Measurements from ENCODE around the gene OR2AG1.

Gene OR2AG1

DNA sequence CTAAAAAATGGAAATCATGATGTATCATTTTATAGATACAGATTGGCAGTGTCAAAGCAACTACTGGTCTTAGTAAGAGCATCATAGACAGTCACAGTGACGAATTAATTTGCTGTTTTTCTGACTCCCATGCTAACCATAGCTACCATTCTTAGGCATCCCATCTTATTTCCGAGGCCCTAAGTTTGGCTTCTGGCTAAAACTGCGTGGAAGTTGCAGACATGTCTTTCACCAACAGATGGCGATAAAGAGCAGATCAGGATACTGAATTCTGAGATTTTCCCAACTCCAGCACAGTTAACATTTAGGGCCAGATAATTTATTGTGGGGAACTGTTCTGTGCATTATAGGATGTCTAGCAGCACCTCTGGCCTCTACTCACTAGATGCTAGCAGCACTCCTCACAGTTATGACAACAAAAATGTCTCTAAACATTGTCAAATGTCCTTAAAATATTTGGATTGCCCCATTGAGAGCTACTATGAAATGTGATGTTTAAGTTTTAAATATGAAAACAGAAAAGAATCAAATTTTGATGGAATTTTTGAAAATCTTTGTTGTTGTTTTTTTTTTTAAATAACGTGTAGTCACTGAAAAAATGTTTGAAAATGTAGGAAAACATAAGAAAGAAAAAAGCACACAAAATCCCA lies 27.4 kb upstream of the OR2AG1 start:
- H3K4me3 ChIP-seq (replicated peaks in 1 of 2; ENCODE audit: low read depth in 2 of 2, low read length in 2 of 2) = no peak overlapping the region
- TF ChIP-seq, protein P1, sequence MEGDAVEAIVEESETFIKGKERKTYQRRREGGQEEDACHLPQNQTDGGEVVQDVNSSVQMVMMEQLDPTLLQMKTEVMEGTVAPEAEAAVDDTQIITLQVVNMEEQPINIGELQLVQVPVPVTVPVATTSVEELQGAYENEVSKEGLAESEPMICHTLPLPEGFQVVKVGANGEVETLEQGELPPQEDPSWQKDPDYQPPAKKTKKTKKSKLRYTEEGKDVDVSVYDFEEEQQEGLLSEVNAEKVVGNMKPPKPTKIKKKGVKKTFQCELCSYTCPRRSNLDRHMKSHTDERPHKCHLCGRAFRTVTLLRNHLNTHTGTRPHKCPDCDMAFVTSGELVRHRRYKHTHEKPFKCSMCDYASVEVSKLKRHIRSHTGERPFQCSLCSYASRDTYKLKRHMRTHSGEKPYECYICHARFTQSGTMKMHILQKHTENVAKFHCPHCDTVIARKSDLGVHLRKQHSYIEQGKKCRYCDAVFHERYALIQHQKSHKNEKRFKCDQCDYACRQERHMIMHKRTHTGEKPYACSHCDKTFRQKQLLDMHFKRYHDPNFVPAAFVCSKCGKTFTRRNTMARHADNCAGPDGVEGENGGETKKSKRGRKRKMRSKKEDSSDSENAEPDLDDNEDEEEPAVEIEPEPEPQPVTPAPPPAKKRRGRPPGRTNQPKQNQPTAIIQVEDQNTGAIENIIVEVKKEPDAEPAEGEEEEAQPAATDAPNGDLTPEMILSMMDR (IDR thresholded peaks at IDR 0.05; ENCODE audit: low read depth, low read length) = peak; percentile 94
- DNase-seq (ENCODE audit: low read depth in 2 of 2) = peak; percentile 55 to 56

DNA sequence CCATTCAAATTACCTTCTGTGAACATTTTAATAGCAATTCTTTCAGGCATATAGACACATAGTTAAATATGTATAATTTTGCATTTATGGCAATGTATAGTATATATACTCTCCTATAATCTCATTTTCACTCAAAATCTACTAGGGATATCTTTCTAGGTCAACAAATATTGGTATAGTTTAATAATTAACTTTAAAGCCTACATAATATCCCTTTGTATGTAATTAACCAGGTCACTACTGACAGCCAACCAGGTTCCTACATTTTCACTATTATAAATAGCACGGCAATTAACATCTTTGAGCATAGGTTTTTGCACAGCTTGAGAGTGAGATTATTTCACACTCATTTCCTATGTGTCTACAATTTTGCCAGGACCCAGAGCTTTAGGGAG lies 26.9 kb upstream of the OR2AG1 start:
- no peak for DNase-seq (ENCODE audit: low read depth in 2 of 2)
- TF ChIP-seq, protein P1 (IDR thresholded peaks at IDR 0.05; ENCODE audit: low read depth, low read length) = no peak

GRCh38 chr11:6757373-6757967 lies 25.4 kb upstream of the OR2AG1 start:
- H3K4me3 ChIP-seq (replicated peaks in 1 of 2; ENCODE audit: low read depth in 2 of 2, low read length in 2 of 2) = no peak overlapping the region
- DNase-seq (ENCODE audit: low read depth in 2 of 2) = peak; percentile 76 to 78
- TF ChIP-seq, protein P1 (IDR thresholded peaks at IDR 0.05; ENCODE audit: low read depth, low read length) = peak; percentile 59

More for the DNA sequence above, 26.9 kb upstream of the OR2AG1 start:
- no peak overlapping the region for H3K4me3 ChIP-seq (replicated peaks in 1 of 2; ENCODE audit: low read depth in 2 of 2, low read length in 2 of 2)

DNA sequence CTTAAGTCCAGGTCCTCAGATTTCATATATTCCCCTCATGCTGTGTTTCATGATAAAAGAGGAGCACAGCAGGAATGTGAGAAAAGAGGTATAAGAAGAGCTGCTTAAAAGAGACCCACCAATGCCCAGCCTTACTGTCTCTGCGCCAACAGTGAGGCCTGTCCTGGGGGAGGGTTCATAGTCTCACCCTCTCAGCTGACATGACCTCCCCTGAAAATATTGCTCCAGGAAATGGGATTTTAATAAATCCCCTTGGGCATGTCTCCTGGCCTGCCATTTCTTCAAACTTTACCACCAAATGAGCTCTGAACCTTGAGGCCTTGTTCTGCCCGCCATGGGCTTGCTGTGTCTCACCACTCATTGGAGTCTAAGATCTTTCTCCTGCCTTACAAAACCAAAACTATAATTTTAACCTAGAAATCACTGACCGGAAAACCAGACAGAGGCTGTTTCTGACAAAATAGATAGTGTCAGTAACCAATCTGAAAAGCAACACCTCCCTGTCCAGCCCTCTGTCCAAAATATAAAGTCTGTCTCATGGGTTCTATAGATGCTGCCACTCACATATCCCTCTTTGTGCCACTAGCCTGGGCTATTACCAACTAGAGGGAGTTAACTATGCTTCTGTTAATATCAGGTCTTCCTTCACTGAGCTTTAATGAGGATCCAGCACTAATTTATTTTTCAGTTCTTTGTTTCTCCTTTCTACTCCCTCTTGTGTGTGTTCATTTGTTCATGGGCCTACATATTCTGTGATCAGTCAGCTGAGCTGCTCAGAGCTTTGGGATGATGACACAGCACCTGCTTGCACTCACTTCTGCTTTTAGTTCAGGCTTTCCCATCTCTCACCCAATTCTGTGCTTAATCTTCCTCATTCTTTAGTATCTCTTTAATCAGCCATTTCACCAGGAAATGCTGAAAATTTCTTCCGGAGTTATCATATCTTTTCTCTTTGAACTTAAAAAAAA lies 10.6 kb upstream of the OR2AG1 start, which contains the start of gene OR2AG2:
OR2AG2 (minus strand) TSS at position 51 of the 968 bp plus-strand sequence. CDS start 3,019 bp downstream, outside the sequence.
- DNase-seq (ENCODE audit: low read depth in 2 of 2) = no peak
- TF ChIP-seq, protein P1 (IDR thresholded peaks at IDR 0.05; ENCODE audit: low read depth, low read length) = no peak
- H3K4me3 ChIP-seq (replicated peaks in 1 of 2; ENCODE audit: low read depth in 2 of 2, low read length in 2 of 2) = no peak within 1 kb of the TSS

- TF ChIP-seq, protein P1 (IDR thresholded peaks at IDR 0.05; ENCODE audit: low read depth, low read length) = no peak
- DNase-seq (ENCODE audit: low read depth in 2 of 2) = no peak
- no peak overlapping the region for H3K4me3 ChIP-seq (replicated peaks in 1 of 2; ENCODE audit: low read depth in 2 of 2, low read length in 2 of 2)
Measured at GRCh38 chr11:6778518-6778917, 4.3 kb upstream of the OR2AG1 start.

- H3K4me3 ChIP-seq (replicated peaks in 1 of 2; ENCODE audit: low read depth in 2 of 2, low read length in 2 of 2) = no peak overlapping the region
- DNase-seq (ENCODE audit: low read depth in 2 of 2) = no peak
- TF ChIP-seq, protein P1 (IDR thresholded peaks at IDR 0.05; ENCODE audit: low read depth, low read length) = no peak
Measured at GRCh38 chr11:6780829-6781228, 2.0 kb upstream of the OR2AG1 start.
